ENCODE measurements around the gene IFFO2. TPM values are rescaled to one million over a fixed set of nuclear protein-coding genes. Genes with fewer than 3 reads are reported as not detected.

Gene IFFO2
- total and polyA plus RNA-seq, 2 donors (not counting 1 experiment from before 2014, with no cell fraction given): 5.8 to 10.4 TPM

- Histone ChIP-seq H3K4me1 (ENCODE audit: control insufficient read depth, extremely low read depth, insufficient read depth, low read length) (no peaks in the 10 kb centered on the region), H3K79me2 (ENCODE audit: control insufficient read depth, insufficient read depth, low read length) (no peaks in the 10 kb centered on the region), H3K4me3 (replicated peaks in 1 of 4; ENCODE audit: control extremely low read depth in 1 of 4, insufficient read depth in 1 of 4, low read depth in 3 of 4, low read length in 4 of 4) (no peak overlapping the region), H3K27ac (ENCODE audit: insufficient read depth, low read length) (no peak overlapping the region), H3K9me3 (ENCODE audit: control insufficient read depth, insufficient read depth, low read depth, low read length) (no peaks in the 10 kb centered on the region), H3K36me3 (ENCODE audit: control insufficient read depth, insufficient read depth, low read length) (no peaks in the 10 kb centered on the region), H2AFZ (ENCODE audit: low read length) (no peak overlapping the region), H4K20me1 (ENCODE audit: control insufficient read depth, extremely low read depth, insufficient read depth, low read length) (no peaks in the 10 kb centered on the region), H3K27me3 (ENCODE audit: control insufficient read depth, insufficient read depth, low read length) (peaks cover 3% of the 10 kb centered on the region), H3K4me2 (ENCODE audit: extremely low read depth, insufficient read depth, low read length) (no peak overlapping the region), H3K9ac (ENCODE audit: insufficient read depth, low read length) (no peak overlapping the region)
- DNase-seq (ENCODE audit: low read depth in 2 of 2): no peak
- no peak for TF ChIP-seq EZH2 (IDR thresholded peaks at IDR 0.05; ENCODE audit: low read length, missing control alignments)
- TF ChIP-seq, protein P1, sequence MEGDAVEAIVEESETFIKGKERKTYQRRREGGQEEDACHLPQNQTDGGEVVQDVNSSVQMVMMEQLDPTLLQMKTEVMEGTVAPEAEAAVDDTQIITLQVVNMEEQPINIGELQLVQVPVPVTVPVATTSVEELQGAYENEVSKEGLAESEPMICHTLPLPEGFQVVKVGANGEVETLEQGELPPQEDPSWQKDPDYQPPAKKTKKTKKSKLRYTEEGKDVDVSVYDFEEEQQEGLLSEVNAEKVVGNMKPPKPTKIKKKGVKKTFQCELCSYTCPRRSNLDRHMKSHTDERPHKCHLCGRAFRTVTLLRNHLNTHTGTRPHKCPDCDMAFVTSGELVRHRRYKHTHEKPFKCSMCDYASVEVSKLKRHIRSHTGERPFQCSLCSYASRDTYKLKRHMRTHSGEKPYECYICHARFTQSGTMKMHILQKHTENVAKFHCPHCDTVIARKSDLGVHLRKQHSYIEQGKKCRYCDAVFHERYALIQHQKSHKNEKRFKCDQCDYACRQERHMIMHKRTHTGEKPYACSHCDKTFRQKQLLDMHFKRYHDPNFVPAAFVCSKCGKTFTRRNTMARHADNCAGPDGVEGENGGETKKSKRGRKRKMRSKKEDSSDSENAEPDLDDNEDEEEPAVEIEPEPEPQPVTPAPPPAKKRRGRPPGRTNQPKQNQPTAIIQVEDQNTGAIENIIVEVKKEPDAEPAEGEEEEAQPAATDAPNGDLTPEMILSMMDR (conservative IDR thresholded peaks at IDR 0.05 in 1 of 2, IDR thresholded peaks at IDR 0.05 in 1 of 2; ENCODE audit: low read depth in 1 of 2, low read length in 2 of 2): no peak
Measured at GRCh38 chr1:18861590-18861989, 94.9 kb downstream of the IFFO2 start.

- no peaks in the 10 kb centered on the region for H3K36me3 ChIP-seq (ENCODE audit: control insufficient read depth, insufficient read depth, low read length)
- H3K4me3 ChIP-seq (replicated peaks in 1 of 4; ENCODE audit: control extremely low read depth in 1 of 4, insufficient read depth in 1 of 4, low read depth in 3 of 4, low read length in 4 of 4): no peak overlapping the region
- no peaks in the 10 kb centered on the region for H4K20me1 ChIP-seq (ENCODE audit: control insufficient read depth, extremely low read depth, insufficient read depth, low read length)
- no peak overlapping the region for H3K4me2 ChIP-seq (ENCODE audit: extremely low read depth, insufficient read depth, low read length)
- H3K27ac ChIP-seq (ENCODE audit: insufficient read depth, low read length): no peak overlapping the region
- H3K9ac ChIP-seq (ENCODE audit: insufficient read depth, low read length): no peak overlapping the region
- peaks cover 3% of the 10 kb centered on the region for H3K27me3 ChIP-seq (ENCODE audit: control insufficient read depth, insufficient read depth, low read length)
- H2AFZ ChIP-seq (ENCODE audit: low read length): no peak overlapping the region
- TF ChIP-seq, protein P1 (conservative IDR thresholded peaks at IDR 0.05 in 1 of 2, IDR thresholded peaks at IDR 0.05 in 1 of 2; ENCODE audit: low read depth in 1 of 2, low read length in 2 of 2): no peak
- no peak for TF ChIP-seq EZH2 (IDR thresholded peaks at IDR 0.05; ENCODE audit: low read length, missing control alignments)
- DNase-seq (ENCODE audit: low read depth in 2 of 2): no peak
- no peaks in the 10 kb centered on the region for H3K9me3 ChIP-seq (ENCODE audit: control insufficient read depth, insufficient read depth, low read depth, low read length)
- H3K4me1 ChIP-seq (ENCODE audit: control insufficient read depth, extremely low read depth, insufficient read depth, low read length): no peaks in the 10 kb centered on the region
- no peaks in the 10 kb centered on the region for H3K79me2 ChIP-seq (ENCODE audit: control insufficient read depth, insufficient read depth, low read length)
Measured at GRCh38 chr1:18861082-18861481, 95.4 kb downstream of the IFFO2 start.

DNA sequence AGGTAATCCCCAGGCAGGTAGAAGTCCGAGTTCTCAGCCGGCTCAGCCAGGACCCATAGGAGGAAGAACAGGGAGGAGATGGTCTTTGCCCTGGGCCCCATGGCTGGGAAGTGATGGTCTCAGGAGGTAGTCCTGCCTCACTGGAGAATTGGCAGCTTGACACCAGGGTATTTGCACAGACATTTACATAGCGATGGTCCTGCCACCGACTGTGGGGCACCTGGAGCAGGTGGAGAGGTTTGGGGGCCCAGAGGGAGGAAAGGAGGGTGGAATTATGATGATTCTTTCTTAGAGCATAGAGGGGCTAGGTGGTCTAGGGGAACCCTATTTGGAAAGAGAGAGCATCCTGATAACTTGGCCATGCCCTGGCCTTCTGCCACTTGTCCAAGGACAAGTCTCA lies 96.9 kb downstream of the IFFO2 start, which contains the start of gene TAS1R2:
Gene TAS1R2 (minus strand): TSS at position 101 of the 400 bp plus-strand sequence. CDS start 0 bp downstream, at position 101.
- Histone ChIP-seq H3K4me3 (replicated peaks in 1 of 4; ENCODE audit: control extremely low read depth in 1 of 4, insufficient read depth in 1 of 4, low read depth in 3 of 4, low read length in 4 of 4) (no peak within 1 kb of the TSS), H3K79me2 (ENCODE audit: control insufficient read depth, insufficient read depth, low read length) (no peaks in the 10 kb centered on the region), H3K9me3 (ENCODE audit: control insufficient read depth, insufficient read depth, low read depth, low read length) (no peaks in the 10 kb centered on the region), H3K4me2 (ENCODE audit: extremely low read depth, insufficient read depth, low read length) (no peak within 1 kb of the TSS), H3K4me1 (ENCODE audit: control insufficient read depth, extremely low read depth, insufficient read depth, low read length) (no peaks in the 10 kb centered on the region), H3K27me3 (ENCODE audit: control insufficient read depth, insufficient read depth, low read length) (no peaks in the 10 kb centered on the region), H4K20me1 (ENCODE audit: control insufficient read depth, extremely low read depth, insufficient read depth, low read length) (no peaks in the 10 kb centered on the region), H3K36me3 (ENCODE audit: control insufficient read depth, insufficient read depth, low read length) (no peaks in the 10 kb centered on the region), H3K27ac (ENCODE audit: insufficient read depth, low read length) (no peak within 1 kb of the TSS), H2AFZ (ENCODE audit: low read length) (no peak within 1 kb of the TSS), H3K9ac (ENCODE audit: insufficient read depth, low read length) (no peak within 1 kb of the TSS)
- no peak for DNase-seq (ENCODE audit: low read depth in 2 of 2)
- no peak for TF ChIP-seq EZH2 (IDR thresholded peaks at IDR 0.05; ENCODE audit: low read length, missing control alignments)
- TF ChIP-seq, protein P1 (conservative IDR thresholded peaks at IDR 0.05 in 1 of 2, IDR thresholded peaks at IDR 0.05 in 1 of 2; ENCODE audit: low read depth in 1 of 2, low read length in 2 of 2): no peak
